Kidney glomerular epithelial cell (primary cell): ENCODE data around the gene CHMP1A.

Experiments used
- DNase-seq: peaks from one replicate; lab custom pipeline; 2025; lab: John Stamatoyannopoulos, UW

Gene CHMP1A

GRCh38 chr16:89623511-89624261 lies 33.8 kb downstream of the CHMP1A start:
- no peak for DNase-seq

- DNase-seq, result no peak
Observed at GRCh38 chr16:89621698-89622409, 35.7 kb downstream of the CHMP1A start.

GRCh38 chr16:89621136-89621697 lies 36.3 kb downstream of the CHMP1A start:
- no peak for DNase-seq

DNA sequence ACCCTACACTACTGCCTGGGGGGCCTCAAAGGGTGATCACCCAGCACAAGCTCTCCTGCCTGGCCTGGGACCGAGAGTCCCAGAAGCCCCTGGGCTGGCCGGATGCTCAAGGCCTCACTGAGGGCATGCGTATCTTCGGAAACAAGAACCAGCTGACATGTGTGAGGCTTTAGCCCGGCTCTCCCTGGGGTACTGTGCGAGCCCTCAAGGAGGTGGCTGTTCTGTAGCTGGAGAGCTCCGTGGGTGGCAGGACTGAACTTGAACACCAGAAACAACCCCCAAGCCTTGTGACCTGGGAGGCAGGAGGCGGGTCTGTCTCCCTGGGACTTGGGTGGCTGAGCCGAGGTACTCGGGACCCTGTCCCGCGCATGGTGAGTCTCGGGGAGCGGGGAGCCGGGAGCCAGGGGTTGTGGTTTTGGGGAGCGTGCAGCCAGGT lies 37.1 kb downstream of the CHMP1A start:
- no peak for DNase-seq

- DNase-seq, result no peak
Observed at GRCh38 chr16:89619840-89620239, 37.7 kb downstream of the CHMP1A start.

DNA sequence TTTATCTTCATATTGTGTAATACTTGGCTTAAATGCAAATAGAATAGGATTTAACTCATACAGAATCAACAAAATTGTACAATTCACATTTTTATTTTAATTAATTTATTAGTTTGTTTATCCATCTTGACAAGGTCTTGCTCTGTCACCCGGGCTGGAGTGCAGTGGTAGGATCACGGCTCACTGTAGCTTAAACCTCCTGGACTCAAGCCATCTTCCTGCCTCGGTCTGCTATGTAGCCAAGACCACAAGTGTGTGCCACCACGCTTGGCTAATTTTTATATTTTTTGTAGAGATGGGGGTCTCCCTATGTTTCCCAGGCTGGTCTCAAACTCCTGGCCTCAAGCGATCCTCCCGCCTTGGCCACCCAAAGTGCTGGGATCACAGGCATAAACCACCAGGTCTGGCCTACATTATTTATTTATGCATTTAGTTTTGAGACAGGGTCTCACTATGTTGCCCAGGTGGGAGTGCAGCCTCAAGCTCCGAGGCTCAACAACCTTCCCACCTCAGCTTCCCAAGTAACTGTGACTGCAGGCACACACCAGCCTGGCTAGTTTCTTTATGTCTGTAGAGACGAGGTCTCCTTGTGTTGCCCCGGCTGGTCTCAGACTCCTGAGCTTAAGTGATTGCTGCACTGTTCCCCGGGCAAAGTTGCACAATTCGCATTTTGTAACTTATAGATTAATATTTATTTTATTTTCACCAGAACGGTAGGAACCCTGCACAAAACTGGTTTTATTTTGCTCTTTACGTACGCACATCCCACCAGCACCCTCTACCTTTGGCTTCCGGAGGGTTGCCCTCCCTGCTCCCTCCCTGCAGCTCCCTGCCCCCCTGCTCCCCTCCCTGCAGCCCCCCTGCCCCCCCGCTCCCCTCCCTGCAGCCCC lies 39.2 kb downstream of the CHMP1A start:
- DNase-seq, result no peak

DNA sequence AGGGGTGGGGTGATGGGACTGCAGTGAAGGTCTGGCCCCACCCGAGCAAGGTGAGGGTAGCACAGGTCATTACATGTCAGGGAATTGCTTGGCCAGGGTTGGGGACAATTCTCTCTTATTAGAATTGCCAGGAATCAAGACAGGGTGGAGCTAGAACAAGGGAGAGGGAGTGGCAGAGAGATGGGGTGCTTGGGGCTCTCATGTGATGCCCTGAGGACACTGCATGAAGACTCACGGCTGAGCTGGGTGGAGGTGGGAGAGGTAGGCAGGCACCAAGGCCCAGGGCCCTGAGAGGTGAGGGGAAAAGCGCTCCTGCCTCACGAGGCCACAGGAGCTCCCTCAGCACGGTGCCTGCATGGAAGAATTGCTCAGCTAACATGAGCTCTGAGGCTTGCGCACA lies 40.5 kb downstream of the CHMP1A start:
- no peak for DNase-seq

DNA sequence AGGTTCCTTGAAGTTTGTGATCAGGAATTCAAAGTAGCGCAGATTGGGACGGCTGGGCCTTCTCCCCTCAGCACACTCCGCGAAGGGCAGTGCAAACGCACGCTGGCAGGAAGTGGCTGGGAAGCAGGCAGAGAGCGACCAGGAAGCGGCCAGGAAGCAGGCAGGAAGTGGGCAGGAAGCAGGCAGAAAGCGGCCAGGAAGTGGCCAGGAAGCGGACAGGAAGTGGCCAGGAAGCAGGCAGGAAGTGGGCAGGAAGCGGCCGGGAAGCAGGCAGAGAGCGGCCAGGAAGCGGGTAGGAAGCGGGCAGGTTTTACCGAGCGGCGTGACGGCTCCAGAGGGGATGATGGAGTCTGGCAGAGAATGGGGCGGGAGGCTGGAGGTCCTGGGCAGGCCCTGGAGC lies 40.9 kb downstream of the CHMP1A start:
- no peak for DNase-seq

GRCh38 chr16:89615596-89616090 lies 41.9 kb downstream of the CHMP1A start:
- no peak for DNase-seq

- no peak for DNase-seq
Observed at GRCh38 chr16:89615176-89615575, 42.3 kb downstream of the CHMP1A start.

DNA sequence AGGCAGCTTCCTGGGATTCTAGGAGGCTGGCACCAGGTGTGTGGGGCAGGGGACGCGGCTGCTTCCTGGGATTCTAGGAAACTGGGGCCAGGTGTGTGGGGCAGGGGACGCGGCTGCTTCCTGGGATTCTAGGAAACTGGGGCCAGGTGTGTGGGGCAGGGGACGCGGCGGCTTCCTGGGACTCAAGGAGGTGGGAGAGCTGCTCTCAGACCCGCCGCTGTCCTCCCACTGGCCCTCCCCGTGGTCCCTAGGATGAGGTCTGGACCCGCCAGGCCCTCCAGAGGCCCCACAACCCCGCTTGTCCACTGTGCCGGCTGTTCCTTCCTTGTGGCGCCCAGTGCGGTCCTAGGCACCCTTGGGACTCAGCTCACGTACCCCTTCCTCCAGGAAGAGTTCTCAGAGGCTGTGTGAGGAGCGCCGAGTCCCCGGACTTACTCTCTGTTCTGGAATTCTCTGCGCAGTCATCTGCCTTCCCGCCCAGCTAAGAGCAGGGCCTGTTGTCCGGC lies 43.5 kb downstream of the CHMP1A start:
- no peak for DNase-seq

- no peak for DNase-seq
Observed at GRCh38 chr16:89613231-89613953, 44.1 kb downstream of the CHMP1A start, which contains the start of gene DPEP1. Gene DPEP1, plus strand, starts transcription at chr16:89613642. Its CDS starts 16,769 bp downstream, at chr16:89630411.

DNA sequence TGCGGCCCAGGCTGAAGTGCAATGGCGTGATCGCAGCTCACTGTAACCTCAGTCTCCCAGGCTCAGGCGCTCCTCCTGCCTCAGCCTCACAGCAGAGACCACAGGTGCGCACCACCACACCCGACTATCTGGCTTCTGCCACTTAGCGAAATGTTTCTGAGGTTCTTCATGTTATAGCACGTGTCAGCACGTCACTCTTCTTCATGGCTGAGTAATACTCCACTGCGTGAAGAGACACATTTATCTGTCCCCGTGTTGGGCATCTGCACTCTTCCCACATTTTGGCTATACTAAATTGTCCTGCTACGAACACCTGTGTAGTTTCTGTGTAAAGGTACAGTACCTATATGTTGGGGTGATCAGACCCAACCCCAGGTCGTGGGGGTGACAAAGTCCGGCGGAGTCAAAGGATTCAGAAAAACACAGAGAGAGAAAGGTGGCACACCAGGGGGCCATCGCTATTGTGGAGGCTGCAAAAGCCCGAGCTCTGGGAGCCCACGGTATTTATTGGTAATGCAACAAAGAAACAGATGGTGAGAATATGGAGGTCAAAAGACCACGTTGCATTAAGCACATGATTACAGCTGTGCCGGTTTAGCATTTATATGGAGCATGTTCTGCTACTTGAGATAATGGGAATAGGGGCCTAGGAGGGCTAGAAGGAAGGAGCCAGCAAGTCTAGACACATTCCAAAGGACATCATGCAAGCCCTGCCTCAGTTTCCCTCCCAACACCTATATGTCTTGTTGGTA lies 44.9 kb downstream of the CHMP1A start:
- no peak for DNase-seq

DNA sequence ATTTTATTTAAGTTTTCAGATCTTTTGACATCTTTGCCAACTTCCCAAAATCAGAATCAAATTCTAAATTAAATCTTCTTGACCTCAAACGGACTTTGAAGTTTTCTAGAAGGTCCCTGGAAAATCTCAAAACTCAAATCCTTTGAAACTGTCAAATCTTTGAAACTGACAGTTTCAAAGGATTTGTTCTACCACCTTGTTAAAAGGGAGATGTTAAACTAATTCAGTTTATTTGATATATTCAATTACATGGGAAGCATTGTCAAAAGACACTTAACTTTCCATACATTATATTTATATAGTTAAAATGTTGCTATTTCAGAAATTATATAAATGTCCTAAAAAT lies 47.4 kb downstream of the CHMP1A start:
- DNase-seq, result no peak

DNA sequence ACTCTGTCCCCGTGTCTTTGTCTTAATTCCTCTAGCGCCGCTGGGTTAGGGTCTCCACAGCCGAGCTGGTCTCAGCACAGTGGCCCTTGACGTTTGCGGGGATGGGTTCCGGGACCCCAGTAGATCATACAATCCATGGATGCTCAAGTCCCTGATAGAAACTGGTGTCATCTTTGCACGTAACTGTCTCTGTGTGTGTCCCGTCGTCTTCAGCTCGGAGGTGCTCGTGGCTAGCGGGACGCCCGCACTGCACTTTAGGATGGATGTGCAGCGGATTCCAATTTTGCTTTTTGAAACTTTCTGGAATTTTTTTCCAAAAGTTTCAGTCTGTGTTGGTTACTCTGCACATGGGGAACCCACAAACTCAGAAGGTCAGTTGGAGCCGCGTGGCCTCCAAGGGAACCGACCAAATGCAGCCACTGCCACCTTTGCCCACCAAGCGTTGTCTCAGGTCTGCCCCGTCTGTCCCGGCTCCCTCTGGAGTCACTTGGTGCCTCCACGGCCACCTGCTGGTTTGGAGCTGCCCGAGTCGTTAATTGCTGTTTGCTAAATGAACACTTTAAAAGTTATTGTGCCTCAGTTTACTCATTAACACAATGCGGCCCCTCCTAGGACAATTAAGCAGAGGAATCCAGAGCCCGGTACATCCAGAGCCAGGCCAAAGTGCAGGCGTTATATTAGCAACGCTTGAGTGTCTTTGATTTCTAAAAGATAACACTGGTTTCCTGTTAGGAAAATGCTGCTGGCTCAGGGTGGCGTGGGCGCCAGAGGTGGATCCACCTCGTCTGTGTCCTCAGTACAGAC lies 49.4 kb downstream of the CHMP1A start:
- no peak for DNase-seq

GRCh38 chr16:89607453-89607852 lies 50.1 kb downstream of the CHMP1A start:
- DNase-seq, result no peak

DNA sequence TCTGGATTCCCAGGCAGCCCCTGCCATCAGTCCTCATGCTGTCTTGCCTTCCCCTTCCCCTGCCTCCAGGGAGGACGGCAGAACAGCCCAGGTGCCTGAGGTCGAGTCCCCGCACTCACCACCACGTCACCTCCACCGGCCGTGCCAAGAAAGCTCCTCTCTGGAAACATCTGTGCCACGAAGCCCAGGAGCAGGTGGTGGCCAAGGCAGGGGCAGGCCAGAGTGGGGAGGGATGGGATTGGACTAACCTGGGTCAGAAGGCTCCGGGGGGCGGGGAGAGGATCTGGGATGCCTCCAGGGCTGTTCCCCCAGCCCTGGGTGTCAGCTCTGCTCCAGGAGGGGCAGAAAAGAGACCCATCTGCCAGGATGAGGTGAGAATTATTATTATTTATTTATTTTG lies 51.5 kb downstream of the CHMP1A start:
- DNase-seq, result no peak

DNA sequence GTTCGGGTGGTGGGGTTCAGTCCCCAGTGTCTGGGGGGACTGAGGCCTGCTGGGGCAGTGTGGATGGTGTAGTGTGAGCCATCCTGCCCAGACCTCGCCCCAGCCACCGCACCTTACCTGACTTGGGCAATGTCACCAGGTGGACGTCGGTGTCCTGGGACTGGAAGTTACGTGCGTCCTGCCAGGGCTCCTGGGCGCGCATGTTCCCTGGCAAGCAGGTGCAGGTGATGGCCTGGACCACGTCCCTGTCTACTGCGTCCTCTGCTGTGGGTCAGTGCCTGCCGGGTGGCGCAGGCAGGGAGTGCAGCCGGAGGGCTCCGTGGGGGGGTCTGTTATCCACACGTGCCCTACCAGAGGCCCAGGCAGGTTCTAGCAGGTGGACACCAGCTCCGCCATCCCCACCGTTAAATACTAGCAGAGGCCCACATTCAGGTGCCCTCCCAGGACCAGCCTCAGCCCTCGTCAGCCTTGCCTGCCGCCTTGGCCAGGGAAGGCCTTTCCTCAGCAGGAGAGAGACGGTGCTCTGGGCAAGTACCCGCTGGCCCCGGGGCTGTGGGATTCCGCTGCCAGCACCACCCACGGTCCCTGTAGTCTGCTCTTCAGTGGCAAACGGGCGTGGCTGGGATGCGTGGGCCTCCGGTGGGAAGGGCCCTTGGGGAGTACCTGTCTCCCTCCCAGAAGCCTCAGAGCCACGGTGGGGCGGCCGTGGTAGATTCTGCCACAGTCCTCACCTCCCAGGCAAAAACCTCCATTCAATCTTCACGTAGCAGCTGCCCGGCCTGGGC lies 52.1 kb downstream of the CHMP1A start:
- no peak for DNase-seq

- no peak for DNase-seq
Observed at GRCh38 chr16:89604764-89605163, 52.7 kb downstream of the CHMP1A start.
